Stimulated activated CD8-positive, alpha-beta memory T cell treated with anti-CD3 and anti-CD28 coated beads, Interleukin-4, amount 100 ng/mL, for 1 hour (primary cell): ENCODE data around the gene RPGRIP1.
"Not testable (repeated sequence)": the region's sequence is repeated elsewhere in the genome, so short reads cannot be mapped to it uniquely, and the experiment has no call there.

Experiments
- DNase-seq, 2 donors: peaks; one replicate each; pipeline ENCODE4 v3.0.0-alpha.2; 2020; ENCODE audit warnings: low read depth in 2 of 2, low spot score in 1 of 2

RPGRIP1 gene

GRCh38 chr14:21279783-21280182 is at the start of gene RPGRIP1:
Gene RPGRIP1 (plus strand): TSS chr14:21280083. CDS start chr14:21287977, 7,894 bp downstream.
- no peak for DNase-seq

GRCh38 chr14:21231020-21231652 is 48.7 kb upstream of the RPGRIP1 start:
- DNase-seq = no peak

DNA sequence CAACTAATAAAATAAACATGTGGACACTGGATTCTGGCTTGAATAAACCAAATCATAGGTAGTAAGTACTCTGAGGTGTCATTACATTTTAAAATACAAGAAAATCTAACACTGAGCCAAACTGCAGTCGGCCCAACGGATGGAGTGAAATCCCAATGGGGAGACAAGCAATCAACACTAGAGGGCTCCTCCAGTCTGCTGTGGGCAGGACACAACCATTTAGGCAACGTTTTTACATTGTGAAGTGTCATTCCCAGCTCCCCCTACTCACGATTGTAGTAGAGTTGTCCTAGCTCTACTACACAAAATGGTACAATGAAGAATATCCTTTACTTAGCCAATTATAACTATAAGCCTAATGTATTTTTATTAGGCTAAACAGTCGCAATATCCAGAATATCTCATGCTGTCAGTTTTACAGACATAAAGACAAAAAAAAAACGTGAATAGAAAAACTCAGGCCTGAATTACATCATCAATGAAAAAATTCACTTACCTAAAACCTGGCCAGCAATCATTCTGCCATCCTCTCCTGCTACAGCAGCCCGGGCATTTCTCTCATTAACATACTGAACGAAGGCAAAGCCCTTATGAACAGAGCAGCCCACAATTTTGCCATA is 46.3 kb upstream of the RPGRIP1 start:
- DNase-seq = no peak

DNA sequence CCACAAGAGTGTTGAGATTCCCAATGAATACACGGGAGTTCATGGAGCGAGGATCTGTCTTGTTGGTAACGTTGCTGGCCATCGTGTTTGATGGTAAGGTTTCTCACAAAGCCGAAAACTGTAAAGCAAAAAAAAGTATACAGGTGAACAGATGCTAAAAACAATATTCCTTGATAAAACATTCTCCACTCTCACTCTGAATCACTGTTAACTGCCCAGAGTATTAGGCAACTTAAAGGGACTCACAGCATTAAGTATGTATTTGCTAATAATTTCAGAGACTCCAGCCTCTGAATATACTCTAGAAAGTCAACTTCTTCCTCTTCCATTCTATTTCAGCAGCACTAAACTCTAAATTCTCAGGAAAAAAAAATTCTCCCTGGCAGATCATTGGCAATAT is 45.8 kb upstream of the RPGRIP1 start:
- DNase-seq = no peak

GRCh38 chr14:21236948-21237797 is 42.7 kb upstream of the RPGRIP1 start:
- DNase-seq = no peak

DNA sequence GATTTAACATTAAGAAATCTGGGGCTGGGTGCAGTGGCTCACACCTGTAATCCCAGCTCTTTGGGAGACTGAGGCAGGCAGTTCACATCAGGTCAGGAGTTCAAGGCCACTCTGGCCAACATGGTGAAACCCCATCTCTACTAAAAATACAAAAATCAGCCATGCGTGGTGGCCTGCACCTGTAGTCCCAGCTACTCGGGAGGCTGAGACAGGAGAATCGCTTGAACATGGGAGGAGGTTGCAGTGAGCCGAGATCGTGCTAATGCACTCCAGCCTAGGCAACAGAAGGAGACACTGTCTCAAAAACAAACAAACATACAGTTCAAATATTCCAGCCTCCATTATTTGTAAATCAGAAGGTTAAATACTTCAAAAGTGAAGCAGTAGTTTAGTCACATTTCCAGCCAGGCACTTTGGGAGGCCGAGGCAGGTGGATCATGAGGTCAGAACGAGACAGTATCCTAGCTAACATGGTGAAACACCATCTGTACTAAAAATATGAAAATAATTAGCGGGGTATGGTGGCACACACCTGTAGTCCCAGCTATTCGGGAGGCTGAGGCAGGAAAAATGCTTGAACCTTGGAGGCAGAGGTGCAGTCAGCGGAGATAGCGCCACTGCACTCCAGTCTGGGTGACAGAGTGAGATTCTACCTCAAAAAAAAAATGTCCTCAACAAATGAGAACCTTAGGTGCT is 40.9 kb upstream of the RPGRIP1 start:
- no peak for DNase-seq

- DNase-seq = no peak
These were observed 39.5 kb upstream of the RPGRIP1 start for GRCh38 chr14:21240417-21240816.

- DNase-seq = no peak
These were observed 38.6 kb upstream of the RPGRIP1 start for GRCh38 chr14:21241218-21241819.

DNA sequence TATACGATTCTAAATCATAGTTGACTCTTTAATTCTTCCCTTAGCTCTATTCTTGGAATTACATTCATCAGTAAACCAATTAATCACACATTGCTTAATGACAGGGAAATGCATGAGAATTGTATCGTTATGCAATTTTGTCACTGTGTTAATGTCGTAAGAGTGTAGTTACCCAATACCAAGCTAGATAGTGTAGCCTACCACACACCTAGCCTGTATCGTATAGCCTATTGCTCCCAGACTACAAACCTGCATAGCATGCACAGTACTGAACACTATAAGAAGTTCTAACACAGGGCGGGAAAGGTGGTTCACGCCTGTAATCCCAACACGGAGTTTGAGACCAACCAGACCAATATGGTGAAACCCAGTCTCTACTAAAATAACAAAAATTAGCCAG is 35.3 kb upstream of the RPGRIP1 start:
- no peak for DNase-seq

DNA sequence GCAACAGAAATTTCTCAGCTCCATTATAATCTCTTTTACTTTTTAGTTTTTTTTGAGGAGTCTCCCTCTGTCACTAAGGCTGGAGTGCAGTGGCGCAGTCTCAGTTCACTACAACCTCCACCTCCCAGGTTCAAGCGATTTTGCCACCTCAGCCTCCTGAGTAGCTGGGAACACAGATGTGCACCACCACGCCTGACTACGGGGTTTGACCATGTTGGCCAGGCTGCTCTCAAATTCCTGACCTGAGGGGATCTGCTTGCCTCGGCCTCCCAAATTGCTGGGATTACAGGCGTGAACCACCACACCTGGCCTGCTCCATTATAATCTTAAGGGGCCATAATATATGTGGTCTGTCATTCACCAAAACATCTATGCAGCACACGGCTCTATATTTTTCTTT is 34.1 kb upstream of the RPGRIP1 start:
- no peak for DNase-seq

GRCh38 chr14:21248338-21248737 is 31.5 kb upstream of the RPGRIP1 start:
- DNase-seq = no peak

GRCh38 chr14:21248739-21249411 is 31.0 kb upstream of the RPGRIP1 start:
- DNase-seq = no peak

DNA sequence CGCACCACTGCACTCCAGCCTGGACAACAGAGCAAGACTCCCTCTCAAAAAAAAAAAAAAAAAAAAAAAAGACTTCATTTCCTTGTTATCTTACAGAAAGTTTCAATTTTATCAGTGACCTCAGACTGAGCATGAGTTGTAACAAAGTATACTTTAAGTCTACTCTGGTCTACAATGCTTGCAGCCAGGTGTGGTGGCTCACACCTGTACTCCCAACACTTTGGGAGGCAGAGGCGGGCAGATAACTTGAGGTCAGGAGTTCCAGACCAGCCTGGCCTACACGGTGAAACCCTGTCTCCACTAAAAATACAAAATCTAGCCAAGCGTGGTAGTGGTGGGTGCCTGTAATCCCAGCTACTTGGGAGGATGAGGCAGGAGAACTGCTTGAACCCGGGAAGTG is 28.7 kb upstream of the RPGRIP1 start:
- no peak for DNase-seq

DNA sequence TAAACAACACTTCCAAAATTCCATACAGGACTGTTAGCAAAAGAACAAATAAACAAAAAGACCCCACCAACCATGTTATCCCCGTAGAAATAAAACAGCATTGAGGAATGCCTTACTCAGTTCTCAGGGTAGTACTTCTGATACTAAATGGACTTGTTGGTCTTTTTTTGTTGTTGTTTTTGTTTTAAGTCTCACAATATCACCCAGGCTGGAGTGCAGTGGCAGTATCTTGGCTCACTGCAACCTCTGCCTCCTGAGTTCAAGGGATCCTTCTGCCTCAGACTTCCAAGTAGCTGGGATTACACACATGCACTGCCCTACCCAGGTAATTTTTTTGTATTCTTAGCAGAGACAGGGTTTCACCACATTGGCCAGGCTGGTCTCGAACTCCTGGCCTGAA is 27.7 kb upstream of the RPGRIP1 start:
- no peak for DNase-seq

DNA sequence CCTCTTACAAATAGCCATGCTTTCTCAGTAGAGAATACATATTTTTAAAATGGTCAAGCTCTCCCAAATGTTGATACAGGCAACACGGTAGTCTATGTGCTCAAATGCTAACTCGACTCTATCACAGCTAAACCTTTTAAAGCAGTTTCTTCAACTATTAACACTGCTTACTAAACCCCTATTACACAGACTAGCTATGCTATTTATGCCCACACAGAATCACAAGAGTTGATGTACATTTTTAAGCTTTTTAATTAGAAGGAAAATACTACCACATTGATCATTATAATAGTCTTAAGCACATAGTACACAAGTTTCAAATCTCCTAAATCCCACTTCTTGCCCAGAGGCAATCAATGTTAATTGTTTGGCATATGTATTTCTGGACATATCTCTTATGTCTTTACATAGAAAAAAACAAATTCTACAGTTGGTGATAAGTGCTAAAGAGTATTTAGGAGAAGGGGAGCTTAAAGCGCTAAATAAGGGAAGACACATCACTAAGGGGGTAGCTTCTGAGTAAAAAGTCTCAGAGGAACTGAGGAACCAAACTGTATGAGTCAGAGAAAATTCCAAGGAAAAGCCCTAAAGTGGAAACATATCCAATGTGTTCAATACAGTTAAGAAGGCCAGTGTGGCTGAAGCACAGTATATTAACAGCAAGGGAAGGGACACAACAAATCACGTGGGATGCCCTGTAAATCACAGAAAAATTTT is 24.3 kb upstream of the RPGRIP1 start:
- DNase-seq = no peak

- DNase-seq = not testable (repeated sequence)
These were observed 23.8 kb upstream of the RPGRIP1 start for GRCh38 chr14:21256102-21256447.

DNA sequence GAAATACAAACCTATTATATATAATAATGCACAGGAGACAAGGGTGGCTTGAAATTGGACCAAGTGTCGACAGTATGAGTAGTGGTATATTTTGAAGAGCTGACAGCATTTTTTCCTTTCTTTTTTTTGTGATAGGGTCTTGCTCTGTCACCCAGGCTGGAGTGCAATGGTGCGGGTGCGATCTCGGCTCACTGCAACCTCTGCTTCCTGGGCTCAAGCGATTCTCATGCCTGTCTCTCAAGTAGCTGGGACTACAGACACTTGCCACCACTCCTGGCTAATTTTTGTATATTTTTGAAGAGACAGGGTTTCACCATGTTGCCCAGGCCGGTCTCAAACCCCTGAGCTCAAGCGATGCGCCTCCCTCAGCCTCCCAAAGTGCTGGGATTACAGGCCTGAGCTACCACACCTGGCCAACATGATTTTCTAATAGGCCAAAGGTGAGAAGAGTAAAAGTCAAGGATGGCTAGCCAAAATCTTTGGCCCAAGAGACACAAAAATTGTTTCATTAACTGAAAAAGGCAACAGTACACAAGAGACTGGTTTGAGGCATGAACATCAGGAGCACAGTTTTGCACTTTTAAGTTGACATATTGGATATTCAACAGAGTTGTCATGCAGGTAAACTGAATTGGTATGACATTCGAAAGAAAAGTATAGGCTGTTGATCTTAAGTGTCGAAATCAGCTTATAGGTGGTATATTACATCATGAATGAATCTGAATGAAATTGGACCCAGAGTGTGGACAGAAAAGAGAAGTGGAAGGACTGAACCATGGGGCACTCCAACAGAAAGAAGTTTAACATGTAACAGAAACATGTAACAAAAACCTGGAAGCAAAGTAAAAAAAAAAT is 23.1 kb upstream of the RPGRIP1 start:
- DNase-seq = no peak

GRCh38 chr14:21257394-21257909 is 22.4 kb upstream of the RPGRIP1 start:
- no peak for DNase-seq
